Transverse colon (tissue), 3 donors: ENCODE results near the gene ZHX3.

Experiments
- CTCF ChIP-seq, 5 experiments: fragments of 200-600 bp in 3 of 5; fragments of 450-650 bp in 2 of 5; sonication (generic) in 3 of 5; IDR thresholded peaks; 1 replicate in 2 of 5; 2 replicates in 3 of 5; pipeline ENCODE4 v1.5.1; 2016 to 2017; ENCODE audit warnings: antibody characterized with exemption in 5 of 5, inconsistent platforms in 3 of 5, mild to moderate bottlenecking in 2 of 5, moderate library complexity in 1 of 5
- POLR2A ChIP-seq: fragments of 450-650 bp; IDR thresholded peaks from one replicate; pipeline ENCODE4 v1.6.1; 2016; ENCODE audit warnings: antibody characterized with exemption, mild to moderate bottlenecking, moderate library complexity

- no peak for TF ChIP-seq CTCF (IDR thresholded peaks at IDR 0.05)
- no peak for TF ChIP-seq POLR2A
Observed at GRCh38 chr20:41160686-41161085, 156.8 kb downstream of the ZHX3 start.
